Psoas muscle (tissue), 8 donors: ENCODE data around the gene IQGAP2. TPM values are rescaled to one million over a fixed set of nuclear protein-coding genes. Genes with fewer than 3 reads are reported as not detected.
"Not testable (repeated sequence)": the region's sequence is repeated elsewhere in the genome, so short reads cannot be mapped to it uniquely, and the experiment has no call there.

ENCODE experiments used
- ATAC-seq, 4 donors: fragments of 200-7000 bp; cut with Tn5 transposase; one replicate each; pipeline ENCODE4 v1.9.1; 2020; ENCODE audit warnings: moderate library complexity in 3 of 4, mild to moderate bottlenecking in 2 of 4
- DNase-seq, 2 donors: peaks; one replicate each; pipeline ENCODE4 v3.0.0-alpha.2; 2020
- H3K27ac ChIP-seq: fragments of 200-600 bp; one replicate; pipeline ENCODE4 v1.8.0; 2022
- H3K27me3 ChIP-seq, 3 donors: fragments of 200-600 bp in 1 of 3; one replicate each; pipeline versions ENCODE4 v1.6.1 to v1.8.0; 2013 to 2022; ENCODE audit warnings: low read length in 2 of 3, mild to moderate bottlenecking in 2 of 3, moderate library complexity in 1 of 3; ENCODE audit not compliant: insufficient read depth in 3 of 3
- H3K36me3 ChIP-seq, 2 donors: fragments of 200-600 bp in 1 of 2; one replicate each; pipeline versions ENCODE4 v1.6.1 to v1.8.0; 2013 to 2022; ENCODE audit warnings: low read depth in 1 of 2, mild to moderate bottlenecking in 1 of 2, moderate library complexity in 1 of 2; ENCODE audit not compliant: insufficient read depth in 1 of 2
- H3K4me1 ChIP-seq: fragments of 200-600 bp; one replicate; pipeline ENCODE4 v1.8.0; 2022
- H3K4me3 ChIP-seq: fragments of 200-600 bp; one replicate; pipeline ENCODE4 v1.8.0; 2022; ENCODE audit warnings: mild to moderate bottlenecking
- H3K9me3 ChIP-seq: fragments of 200-600 bp; one replicate; pipeline ENCODE4 v1.8.0; 2022
- CTCF ChIP-seq: fragments of 200-600 bp; IDR thresholded peaks from one replicate; pipeline ENCODE4 v1.8.0; 2022; ENCODE audit warnings: antibody characterized with exemption
- WGBS, 3 donors: extraction: QIAGEN DNeasy Blood & Tissue Kit; methylation state at CpG; one replicate each; pipeline versions ENCODE4 v1.1.6 to v1.1.7; 2013; 5-methylcytosine and 5-hydroxymethylcytosine counted together
- intact Hi-C, 2 donors: fragments of 100-400 bp; cut with DNase I; formaldehyde crosslinking; loops; one replicate each; pipeline versions ENCODE4 v1.11.0 to v1.14.2; 2022
- polyA plus RNA-seq, 3 donors: library from polyadenylated mRNA; stranded (reverse); fragments of 200-250 nt; gene quantifications; one replicate each; pipeline ENCODE4 v1.2.3, GENCODE V29; 2013
- total RNA-seq, 4 donors: library from RNA; stranded (reverse); fragmentation: NEBNext Ultra II Directional in 2 of 4; extraction: Animal tissue kit (Norgen Biotek cat#: 25700) in 2 of 4; gene quantifications; one replicate each; pipeline versions ENCODE4 v1.2.1 to v1.2.4, GENCODE V29; 2021 to 2023
- donor health status: healthy with polysubstance abuse.
- donor health status: DM: no; HTN: no; CAD: no; lungs with moderate emphysema.
- donor health status: Bipolar disorder and iron deficiency.
- donor health status: healthy.
- donor health status: DM: yes; HTN: yes; CAD: no.
- donor health status: DM: no; HTN: no; CAD: no.
- donor health status: DM: no; HTN: no; CAD: no.
- donor health status: DM: yes; HTN: yes; CAD: no.

The IQGAP2 gene
- total and polyA plus RNA-seq, 7 donors: 0.52 to 4.3 (median 1.4) TPM

- H3K27ac ChIP-seq: no peak overlapping the region
These were observed 332.9 kb downstream of the IQGAP2 start for GRCh38 chr5:76735762-76736545.

GRCh38 chr5:76736679-76737556 lies 333.8 kb downstream of the IQGAP2 start:
- 57 to 71% (median 68%) methylated on average over 6 of the region's 6 CpGs for WGBS, 3 donors
- H3K4me1 ChIP-seq: no peaks in the 10 kb centered on the region
- H3K4me3 ChIP-seq: no peak overlapping the region
- no peaks in the 10 kb centered on the region for H3K9me3 ChIP-seq
- no peaks in the 10 kb centered on the region for H3K36me3 ChIP-seq
- no peak overlapping the region for H3K27ac ChIP-seq
- TF ChIP-seq CTCF: no peak
- DNase-seq (no peak), ATAC-seq (no peak)
- H3K27me3 ChIP-seq: peaks cover 0 to 1% (median 0%) of the 10 kb centered on the region in 3 donors
- intact Hi-C loops: no loop called here

More at GRCh38 chr5:76735762-76736545, 332.9 kb downstream of the IQGAP2 start:
- DNase-seq (no peak), ATAC-seq (no peak)
- Histone ChIP-seq H3K9me3 (no peaks in the 10 kb centered on the region), H3K4me3 (no peak overlapping the region), H3K36me3 (no peaks in the 10 kb centered on the region), H3K4me1 (no peaks in the 10 kb centered on the region), H3K27me3 (peaks cover 0 to 1% (median 0%) of the 10 kb centered on the region in 3 donors)
- TF ChIP-seq CTCF: no peak
- intact Hi-C loops: no loop called here
- WGBS, 3 donors: 33 to 41% (median 39%) methylated on average over 4 of the region's 4 CpGs

GRCh38 chr5:76737846-76738245 lies 334.8 kb downstream of the IQGAP2 start:
- Histone ChIP-seq H3K9me3 (no peaks in the 10 kb centered on the region), H3K27me3 (peaks cover 0 to 1% (median 0%) of the 10 kb centered on the region in 3 donors), H3K4me1 (no peaks in the 10 kb centered on the region), H3K36me3 (no peaks in the 10 kb centered on the region), H3K27ac (no peak overlapping the region), H3K4me3 (no peak overlapping the region)
- ATAC-seq (no peak), DNase-seq (no peak)
- TF ChIP-seq CTCF: no peak
- intact Hi-C loops: no loop called here
- 76 to 84% (median 82%) methylated on average over 5 of the region's 5 CpGs for WGBS, 3 donors

GRCh38 chr5:76741506-76741905 lies 338.4 kb downstream of the IQGAP2 start:
- DNase-seq, H3K36me3 ChIP-seq, H3K27me3 ChIP-seq, H3K27ac ChIP-seq, ATAC-seq, H3K9me3 ChIP-seq, H3K4me1 ChIP-seq, H3K4me3 ChIP-seq, intact Hi-C loops: not testable (repeated sequence)
- 93 to 96% (median 94%) methylated on average over 4 of the region's 4 CpGs for WGBS, 3 donors

- ATAC-seq (no peak), DNase-seq (no peak)
- Histone ChIP-seq H3K27ac (no peak overlapping the region), H3K36me3 (no peaks in the 10 kb centered on the region), H3K9me3 (no peaks in the 10 kb centered on the region), H3K4me1 (no peaks in the 10 kb centered on the region), H3K27me3 (no peaks in the 10 kb centered on the region), H3K4me3 (no peak overlapping the region)
- no peak for TF ChIP-seq CTCF
- intact Hi-C loops: no loop called here
- 86 to 91% (median 88%) methylated on average over 4 of the region's 4 CpGs for WGBS, 3 donors
These were observed 339.5 kb downstream of the IQGAP2 start for GRCh38 chr5:76742583-76742982.
